HEK293 (cell line): ENCODE measurements around the gene WWOX.

Source experiments
- CTCF ChIA-PET: fragments of 350-600 bp; formaldehyde crosslinking; extraction: SDS; loops from one replicate; lab custom pipeline; 2021; ENCODE audit warnings: antibody characterized with exemption; lab: Yijun Ruan, JAX
- POLR2A ChIA-PET: fragments of 300-600 bp; formaldehyde crosslinking; extraction: SDS; loops from one replicate; lab custom pipeline; 2020; ENCODE audit warnings: antibody characterized with exemption, inconsistent platforms; lab: Yijun Ruan, JAX
- H3K27ac ChIP-seq: fragments of 200-500 bp; sonication (Bioruptor generic); 2 replicates; pipeline ENCODE4 v1.5.1; 2014; ENCODE audit warnings: low read depth, low read length, control low read depth, inconsistent platforms; ENCODE audit errors: extremely low read depth
- H3K36me3 ChIP-seq, 2 experiments: fragments of 200-500 bp in 1 of 2; sonication (Bioruptor generic) in 1 of 2; 1 replicate in 1 of 2; 2 replicates in 1 of 2; pipeline ENCODE4 v1.5.1; 2014 to 2017; ENCODE audit warnings: inconsistent platforms in 2 of 2, low read length in 2 of 2; ENCODE audit not compliant: control insufficient read depth in 2 of 2, insufficient read depth in 1 of 2
- H3K4me1 ChIP-seq: fragments of 200-500 bp; sonication (Bioruptor generic); 2 replicates; pipeline ENCODE4 v1.5.1; 2014; ENCODE audit warnings: mild to moderate bottlenecking, low read length, inconsistent platforms; ENCODE audit not compliant: control insufficient read depth, insufficient read depth
- H3K4me3 ChIP-seq: 2 replicates; pipeline ENCODE4 v1.5.1; 2011; ENCODE audit warnings: low read depth, mild to moderate bottlenecking, control low read depth, low read length, moderate library complexity
- H3K9me3 ChIP-seq: fragments of 200-500 bp; sonication (Bioruptor generic); 2 replicates; pipeline ENCODE4 v1.5.1; 2014; ENCODE audit warnings: low read depth, low read length, inconsistent platforms; ENCODE audit not compliant: control insufficient read depth, insufficient read depth
- CTCF ChIP-seq: fragments of 450-650 bp; formaldehyde crosslinking; IDR thresholded peaks from 2 replicates; pipeline ENCODE4 v1.5.1; 2016; ENCODE audit warnings: missing biosample characterization, missing genetic modification characterization
- GFI1B ChIP-seq: fragments of 450-650 bp; formaldehyde crosslinking; IDR thresholded peaks from 2 replicates; pipeline ENCODE4 v1.5.1; 2016; ENCODE audit warnings: missing biosample characterization, missing genetic modification characterization
- KLF1 ChIP-seq: fragments of 450-650 bp; formaldehyde crosslinking; IDR thresholded peaks from 2 replicates; pipeline ENCODE4 v1.5.1; 2016; ENCODE audit warnings: missing biosample characterization, missing genetic modification characterization
- REPIN1 ChIP-seq: fragments of 450-650 bp; formaldehyde crosslinking; IDR thresholded peaks from 2 replicates; pipeline ENCODE4 v1.5.1; 2017; ENCODE audit warnings: missing biosample characterization, missing genetic modification characterization, low read depth
- SALL2 ChIP-seq: fragments of 450-650 bp; formaldehyde crosslinking; IDR thresholded peaks from 2 replicates; pipeline ENCODE4 v1.5.0; 2017; ENCODE audit warnings: missing biosample characterization, mild to moderate bottlenecking, missing genetic modification characterization, borderline replicate concordance
- TCF7L2 ChIP-seq: IDR thresholded peaks from 2 replicates; pipeline ENCODE4 v1.6.1; 2011; ENCODE audit warnings: low read depth, mild to moderate bottlenecking, inconsistent platforms, low read length, moderate library complexity, borderline replicate concordance
- YY2 ChIP-seq: fragments of 450-650 bp; formaldehyde crosslinking; IDR thresholded peaks from 2 replicates; pipeline ENCODE4 v1.5.1; 2016; ENCODE audit warnings: missing biosample characterization, missing genetic modification characterization
- ZBTB1 ChIP-seq: fragments of 450-650 bp; formaldehyde crosslinking; IDR thresholded peaks from 2 replicates; pipeline ENCODE4 v1.5.1; 2016; ENCODE audit warnings: missing biosample characterization, missing genetic modification characterization
- ZFHX2 ChIP-seq: fragments of 450-650 bp; formaldehyde crosslinking; conservative IDR thresholded peaks from 2 replicates; pipeline ENCODE4 v1.5.1; 2016; ENCODE audit warnings: missing biosample characterization, missing genetic modification characterization
- ZFP69B ChIP-seq: fragments of 450-650 bp; formaldehyde crosslinking; IDR thresholded peaks from 2 replicates; pipeline ENCODE4 v1.5.1; 2016; ENCODE audit warnings: missing biosample characterization, missing genetic modification characterization
- ZNF114 ChIP-seq: fragments of 450-650 bp; formaldehyde crosslinking; IDR thresholded peaks from 2 replicates; pipeline ENCODE4 v1.5.0; 2017; ENCODE audit warnings: missing biosample characterization, missing genetic modification characterization
- ZNF23 ChIP-seq: fragments of 450-650 bp; formaldehyde crosslinking; IDR thresholded peaks from 2 replicates; pipeline ENCODE4 v1.5.1; 2016; ENCODE audit warnings: missing biosample characterization, missing genetic modification characterization, borderline replicate concordance
- ZNF248 ChIP-seq: fragments of 450-650 bp; formaldehyde crosslinking; IDR thresholded peaks from 2 replicates; pipeline ENCODE4 v1.5.1; 2017; ENCODE audit warnings: missing biosample characterization, missing genetic modification characterization
- ZNF274 ChIP-seq, 2 experiments: fragments of 200-500 bp in 1 of 2; fragments of 450-650 bp in 1 of 2; sonication (Bioruptor generic) in 1 of 2; formaldehyde crosslinking in 1 of 2; IDR thresholded peaks; 2 replicates each; pipeline versions ENCODE4 v1.5.1 to v1.6.1; 2014 to 2016; ENCODE audit warnings: borderline replicate concordance in 1 of 2, inconsistent platforms in 1 of 2, low read length in 1 of 2, missing biosample characterization in 1 of 2, missing genetic modification characterization in 1 of 2
- ZNF324 ChIP-seq: fragments of 450-650 bp; formaldehyde crosslinking; IDR thresholded peaks from 2 replicates; pipeline ENCODE4 v1.5.1; 2016; ENCODE audit warnings: missing biosample characterization, missing genetic modification characterization
- ZNF37A ChIP-seq: fragments of 450-650 bp; IDR thresholded peaks from 2 replicates; pipeline ENCODE4 v1.5.1; 2018; ENCODE audit warnings: missing biosample characterization, missing genetic modification characterization
- ZNF394 ChIP-seq: fragments of 450-650 bp; formaldehyde crosslinking; IDR thresholded peaks from 2 replicates; pipeline ENCODE4 v1.5.1; 2016; ENCODE audit warnings: missing biosample characterization, missing genetic modification characterization, mild to moderate bottlenecking, moderate library complexity, borderline replicate concordance
- ZNF530 ChIP-seq: fragments of 450-650 bp; formaldehyde crosslinking; IDR thresholded peaks from 2 replicates; pipeline ENCODE4 v1.5.1; 2016; ENCODE audit warnings: low read depth, missing biosample characterization, missing genetic modification characterization
- ZNF549 ChIP-seq: fragments of 450-650 bp; IDR thresholded peaks from 2 replicates; pipeline ENCODE4 v1.5.1; 2018; ENCODE audit warnings: missing biosample characterization, missing genetic modification characterization, mild to moderate bottlenecking, inconsistent platforms, moderate library complexity
- ZNF658 ChIP-seq: fragments of 450-650 bp; formaldehyde crosslinking; IDR thresholded peaks from 2 replicates; pipeline ENCODE4; 2016; ENCODE audit warnings: missing biosample characterization, missing genetic modification characterization
- ZNF664 ChIP-seq: fragments of 450-650 bp; formaldehyde crosslinking; IDR thresholded peaks from 2 replicates; pipeline ENCODE4 v1.5.1; 2016; ENCODE audit warnings: missing biosample characterization, missing genetic modification characterization
- ZNF777 ChIP-seq: fragments of 450-650 bp; formaldehyde crosslinking; IDR thresholded peaks from 2 replicates; pipeline ENCODE4 v1.5.1; 2017; ENCODE audit warnings: missing biosample characterization, missing genetic modification characterization, borderline replicate concordance
- ZNF791 ChIP-seq: fragments of 450-650 bp; formaldehyde crosslinking; IDR thresholded peaks from 2 replicates; pipeline ENCODE4 v1.5.1; 2016; ENCODE audit warnings: missing biosample characterization, missing genetic modification characterization
- TF ChIP-seq, protein P1 (sequence below): fragments of 450-650 bp; formaldehyde crosslinking; IDR thresholded peaks from 2 replicates; pipeline ENCODE4 v1.5.0; 2017; ENCODE audit warnings: missing biosample characterization, missing genetic modification characterization, borderline replicate concordance
- TF ChIP-seq, protein P2 (sequence below): fragments of 450-650 bp; formaldehyde crosslinking; IDR thresholded peaks from 2 replicates; pipeline ENCODE4 v1.5.1; 2016; ENCODE audit warnings: missing biosample characterization, missing genetic modification characterization, borderline replicate concordance

WWOX gene

GRCh38 chr16:78882751-78883150 is 783.3 kb downstream of the WWOX start:
- CTCF ChIA-PET = no interaction called here
- Histone ChIP-seq H3K4me1 (no peaks in the 10 kb centered on the region), H3K27ac (no peak overlapping the region), H3K36me3 (no peaks in the 10 kb centered on the region)
- TF ChIP-seq ZNF530 (tag by site-specific recombination) (no peak), ZBTB1 (no peak), ZNF658 (tag by site-specific recombination) (no peak), REPIN1 (tag by site-specific recombination) (no peak), CTCF (tag by site-specific recombination) (no peak), ZNF777 (tag by site-specific recombination) (no peak), ZNF248 (tag by site-specific recombination) (no peak)
- TF ChIP-seq, protein P1, sequence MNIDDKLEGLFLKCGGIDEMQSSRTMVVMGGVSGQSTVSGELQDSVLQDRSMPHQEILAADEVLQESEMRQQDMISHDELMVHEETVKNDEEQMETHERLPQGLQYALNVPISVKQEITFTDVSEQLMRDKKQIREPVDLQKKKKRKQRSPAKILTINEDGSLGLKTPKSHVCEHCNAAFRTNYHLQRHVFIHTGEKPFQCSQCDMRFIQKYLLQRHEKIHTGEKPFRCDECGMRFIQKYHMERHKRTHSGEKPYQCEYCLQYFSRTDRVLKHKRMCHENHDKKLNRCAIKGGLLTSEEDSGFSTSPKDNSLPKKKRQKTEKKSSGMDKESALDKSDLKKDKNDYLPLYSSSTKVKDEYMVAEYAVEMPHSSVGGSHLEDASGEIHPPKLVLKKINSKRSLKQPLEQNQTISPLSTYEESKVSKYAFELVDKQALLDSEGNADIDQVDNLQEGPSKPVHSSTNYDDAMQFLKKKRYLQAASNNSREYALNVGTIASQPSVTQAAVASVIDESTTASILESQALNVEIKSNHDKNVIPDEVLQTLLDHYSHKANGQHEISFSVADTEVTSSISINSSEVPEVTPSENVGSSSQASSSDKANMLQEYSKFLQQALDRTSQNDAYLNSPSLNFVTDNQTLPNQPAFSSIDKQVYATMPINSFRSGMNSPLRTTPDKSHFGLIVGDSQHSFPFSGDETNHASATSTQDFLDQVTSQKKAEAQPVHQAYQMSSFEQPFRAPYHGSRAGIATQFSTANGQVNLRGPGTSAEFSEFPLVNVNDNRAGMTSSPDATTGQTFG (tag by site-specific recombination) = no peak
- TF ChIP-seq, all 188 proteins: peak for 0
- Histone ChIP-seq H3K4me3 (no peak overlapping the region), H3K9me3 (no peaks in the 10 kb centered on the region)
- POLR2A ChIA-PET = no interaction called here

GRCh38 chr16:78884204-78884603 is 784.8 kb downstream of the WWOX start:
- Histone ChIP-seq H3K4me1 (no peaks in the 10 kb centered on the region), H3K9me3 (no peaks in the 10 kb centered on the region), H3K27ac (no peak overlapping the region), H3K36me3 (no peaks in the 10 kb centered on the region), H3K4me3 (no peak overlapping the region)
- CTCF ChIA-PET = no interaction called here
- POLR2A ChIA-PET = no interaction called here
- no peak for TF ChIP-seq ZNF549 (tag by site-specific recombination)
- no peak for TF ChIP-seq ZNF664 (tag by site-specific recombination)
- TF ChIP-seq GFI1B (tag by site-specific recombination) = no peak
- no peak for TF ChIP-seq ZNF394 (tag by site-specific recombination)
- no peak for TF ChIP-seq ZNF23 (tag by site-specific recombination)
- TF ChIP-seq ZNF37A (tag by site-specific recombination) = no peak
- TF ChIP-seq SALL2 (tag by site-specific recombination) = no peak
- TF ChIP-seq YY2 (tag by site-specific recombination) = no peak
- TF ChIP-seq ZNF114 (tag by site-specific recombination) = no peak
- TF ChIP-seq ZNF658 (tag by site-specific recombination) = no peak
- TF ChIP-seq ZFP69B (tag by site-specific recombination) = no peak
- no peak for TF ChIP-seq ZFHX2
- TF ChIP-seq TCF7L2 = no peak
- no peak for TF ChIP-seq ZNF324 (tag by site-specific recombination)
- TF ChIP-seq, protein P2, sequence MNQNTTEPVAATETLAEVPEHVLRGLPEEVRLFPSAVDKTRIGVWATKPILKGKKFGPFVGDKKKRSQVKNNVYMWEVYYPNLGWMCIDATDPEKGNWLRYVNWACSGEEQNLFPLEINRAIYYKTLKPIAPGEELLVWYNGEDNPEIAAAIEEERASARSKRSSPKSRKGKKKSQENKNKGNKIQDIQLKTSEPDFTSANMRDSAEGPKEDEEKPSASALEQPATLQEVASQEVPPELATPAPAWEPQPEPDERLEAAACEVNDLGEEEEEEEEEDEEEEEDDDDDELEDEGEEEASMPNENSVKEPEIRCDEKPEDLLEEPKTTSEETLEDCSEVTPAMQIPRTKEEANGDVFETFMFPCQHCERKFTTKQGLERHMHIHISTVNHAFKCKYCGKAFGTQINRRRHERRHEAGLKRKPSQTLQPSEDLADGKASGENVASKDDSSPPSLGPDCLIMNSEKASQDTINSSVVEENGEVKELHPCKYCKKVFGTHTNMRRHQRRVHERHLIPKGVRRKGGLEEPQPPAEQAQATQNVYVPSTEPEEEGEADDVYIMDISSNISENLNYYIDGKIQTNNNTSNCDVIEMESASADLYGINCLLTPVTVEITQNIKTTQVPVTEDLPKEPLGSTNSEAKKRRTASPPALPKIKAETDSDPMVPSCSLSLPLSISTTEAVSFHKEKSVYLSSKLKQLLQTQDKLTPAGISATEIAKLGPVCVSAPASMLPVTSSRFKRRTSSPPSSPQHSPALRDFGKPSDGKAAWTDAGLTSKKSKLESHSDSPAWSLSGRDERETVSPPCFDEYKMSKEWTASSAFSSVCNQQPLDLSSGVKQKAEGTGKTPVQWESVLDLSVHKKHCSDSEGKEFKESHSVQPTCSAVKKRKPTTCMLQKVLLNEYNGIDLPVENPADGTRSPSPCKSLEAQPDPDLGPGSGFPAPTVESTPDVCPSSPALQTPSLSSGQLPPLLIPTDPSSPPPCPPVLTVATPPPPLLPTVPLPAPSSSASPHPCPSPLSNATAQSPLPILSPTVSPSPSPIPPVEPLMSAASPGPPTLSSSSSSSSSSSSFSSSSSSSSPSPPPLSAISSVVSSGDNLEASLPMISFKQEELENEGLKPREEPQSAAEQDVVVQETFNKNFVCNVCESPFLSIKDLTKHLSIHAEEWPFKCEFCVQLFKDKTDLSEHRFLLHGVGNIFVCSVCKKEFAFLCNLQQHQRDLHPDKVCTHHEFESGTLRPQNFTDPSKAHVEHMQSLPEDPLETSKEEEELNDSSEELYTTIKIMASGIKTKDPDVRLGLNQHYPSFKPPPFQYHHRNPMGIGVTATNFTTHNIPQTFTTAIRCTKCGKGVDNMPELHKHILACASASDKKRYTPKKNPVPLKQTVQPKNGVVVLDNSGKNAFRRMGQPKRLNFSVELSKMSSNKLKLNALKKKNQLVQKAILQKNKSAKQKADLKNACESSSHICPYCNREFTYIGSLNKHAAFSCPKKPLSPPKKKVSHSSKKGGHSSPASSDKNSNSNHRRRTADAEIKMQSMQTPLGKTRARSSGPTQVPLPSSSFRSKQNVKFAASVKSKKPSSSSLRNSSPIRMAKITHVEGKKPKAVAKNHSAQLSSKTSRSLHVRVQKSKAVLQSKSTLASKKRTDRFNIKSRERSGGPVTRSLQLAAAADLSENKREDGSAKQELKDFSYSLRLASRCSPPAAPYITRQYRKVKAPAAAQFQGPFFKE (tag by site-specific recombination) = no peak
- no peak for TF ChIP-seq KLF1 (tag by site-specific recombination)
- no peak for TF ChIP-seq ZNF791 (tag by site-specific recombination)
- no peak for TF ChIP-seq ZNF274 (IDR thresholded peaks at IDR 0.05; ENCODE audit: low read length)
- TF ChIP-seq ZNF274 (tag by site-specific recombination; IDR thresholded peaks at IDR 0.05; ENCODE audit: borderline replicate concordance) = no peak
